Fibroblast of the aortic adventitia (primary cell): ENCODE measurements around the gene TBL1X. TPM values are rescaled to one million over a fixed set of nuclear protein-coding genes. Genes with fewer than 3 reads are reported as not detected.

Experiments used
- DNase-seq: peaks from one replicate; pipeline ENCODE4 v3.0.0-alpha.2; 2010; ENCODE audit warnings: low read depth
- H3K4me3 ChIP-seq: 2 replicates; pipeline ENCODE4 v1.5.1; 2011; ENCODE audit warnings: low read depth, mild to moderate bottlenecking, control low read depth, low read length, moderate library complexity
- total RNA-seq: library from RNA; depleted of rRNA; stranded (reverse); fragments of >200 nt; gene quantifications from 2 replicates; pipeline ENCODE4 v1.2.3, GENCODE V29; 2012; ENCODE audit warnings: low replicate concordance
- TF ChIP-seq, protein P1 (sequence below): IDR thresholded peaks from 2 replicates; pipeline ENCODE4 v1.5.1; 2011; ENCODE audit warnings: mild to moderate bottlenecking, low read length, control low read depth, inconsistent platforms; ENCODE audit not compliant: insufficient read depth

TBL1X gene
- total RNA-seq, 1 donor, result 15.6 TPM

DNA sequence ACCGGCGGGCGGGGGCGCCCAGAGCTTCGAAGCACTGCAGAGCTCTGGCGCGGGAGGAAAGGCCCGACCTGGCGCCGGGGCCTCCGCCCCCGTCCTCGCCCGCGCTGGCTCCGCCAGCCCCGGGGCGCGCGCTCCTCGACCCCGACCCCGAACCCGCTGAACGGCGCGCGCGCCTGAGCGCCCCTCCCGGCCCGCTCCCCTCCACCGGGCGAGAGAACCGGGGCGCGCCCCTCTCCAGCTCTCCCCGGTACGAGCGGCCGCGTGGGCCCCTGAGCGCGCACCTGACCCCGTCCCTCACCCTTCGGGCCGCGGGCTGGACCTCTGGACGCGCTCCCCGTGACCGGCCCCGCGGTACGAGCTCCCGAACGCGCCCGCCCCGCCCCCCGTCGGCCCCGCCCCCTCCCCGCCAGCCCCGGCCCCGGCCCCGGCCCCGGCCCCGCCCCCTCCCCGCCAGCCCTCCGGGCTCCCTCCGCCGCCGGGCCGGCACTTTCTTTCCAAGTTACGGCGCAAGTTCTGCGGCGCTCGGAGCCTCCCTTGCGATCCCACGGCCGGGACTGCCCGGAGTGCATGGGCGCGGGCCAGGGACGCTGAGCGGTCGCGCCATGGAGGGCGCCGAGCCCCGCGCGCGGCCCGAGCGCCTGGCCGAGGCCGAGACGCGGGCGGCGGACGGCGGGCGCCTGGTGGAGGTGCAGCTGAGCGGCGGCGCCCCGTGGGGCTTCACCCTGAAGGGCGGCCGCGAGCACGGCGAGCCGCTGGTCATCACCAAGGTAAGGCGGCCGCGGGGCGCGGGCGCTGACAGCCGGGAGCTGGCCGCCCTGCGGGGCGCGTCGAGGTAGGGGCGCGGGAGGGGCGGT lies 321.3 kb downstream of the TBL1X start, which contains the start of gene SHROOM2:
Gene SHROOM2, plus strand, starts transcription at position 486 of the 854 bp plus-strand sequence. Its CDS starts 117 bp downstream, at position 603.
- no peak within 1 kb of the TSS for H3K4me3 ChIP-seq
- DNase-seq, result no peak
- TF ChIP-seq, protein P1, sequence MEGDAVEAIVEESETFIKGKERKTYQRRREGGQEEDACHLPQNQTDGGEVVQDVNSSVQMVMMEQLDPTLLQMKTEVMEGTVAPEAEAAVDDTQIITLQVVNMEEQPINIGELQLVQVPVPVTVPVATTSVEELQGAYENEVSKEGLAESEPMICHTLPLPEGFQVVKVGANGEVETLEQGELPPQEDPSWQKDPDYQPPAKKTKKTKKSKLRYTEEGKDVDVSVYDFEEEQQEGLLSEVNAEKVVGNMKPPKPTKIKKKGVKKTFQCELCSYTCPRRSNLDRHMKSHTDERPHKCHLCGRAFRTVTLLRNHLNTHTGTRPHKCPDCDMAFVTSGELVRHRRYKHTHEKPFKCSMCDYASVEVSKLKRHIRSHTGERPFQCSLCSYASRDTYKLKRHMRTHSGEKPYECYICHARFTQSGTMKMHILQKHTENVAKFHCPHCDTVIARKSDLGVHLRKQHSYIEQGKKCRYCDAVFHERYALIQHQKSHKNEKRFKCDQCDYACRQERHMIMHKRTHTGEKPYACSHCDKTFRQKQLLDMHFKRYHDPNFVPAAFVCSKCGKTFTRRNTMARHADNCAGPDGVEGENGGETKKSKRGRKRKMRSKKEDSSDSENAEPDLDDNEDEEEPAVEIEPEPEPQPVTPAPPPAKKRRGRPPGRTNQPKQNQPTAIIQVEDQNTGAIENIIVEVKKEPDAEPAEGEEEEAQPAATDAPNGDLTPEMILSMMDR, result no peak

DNA sequence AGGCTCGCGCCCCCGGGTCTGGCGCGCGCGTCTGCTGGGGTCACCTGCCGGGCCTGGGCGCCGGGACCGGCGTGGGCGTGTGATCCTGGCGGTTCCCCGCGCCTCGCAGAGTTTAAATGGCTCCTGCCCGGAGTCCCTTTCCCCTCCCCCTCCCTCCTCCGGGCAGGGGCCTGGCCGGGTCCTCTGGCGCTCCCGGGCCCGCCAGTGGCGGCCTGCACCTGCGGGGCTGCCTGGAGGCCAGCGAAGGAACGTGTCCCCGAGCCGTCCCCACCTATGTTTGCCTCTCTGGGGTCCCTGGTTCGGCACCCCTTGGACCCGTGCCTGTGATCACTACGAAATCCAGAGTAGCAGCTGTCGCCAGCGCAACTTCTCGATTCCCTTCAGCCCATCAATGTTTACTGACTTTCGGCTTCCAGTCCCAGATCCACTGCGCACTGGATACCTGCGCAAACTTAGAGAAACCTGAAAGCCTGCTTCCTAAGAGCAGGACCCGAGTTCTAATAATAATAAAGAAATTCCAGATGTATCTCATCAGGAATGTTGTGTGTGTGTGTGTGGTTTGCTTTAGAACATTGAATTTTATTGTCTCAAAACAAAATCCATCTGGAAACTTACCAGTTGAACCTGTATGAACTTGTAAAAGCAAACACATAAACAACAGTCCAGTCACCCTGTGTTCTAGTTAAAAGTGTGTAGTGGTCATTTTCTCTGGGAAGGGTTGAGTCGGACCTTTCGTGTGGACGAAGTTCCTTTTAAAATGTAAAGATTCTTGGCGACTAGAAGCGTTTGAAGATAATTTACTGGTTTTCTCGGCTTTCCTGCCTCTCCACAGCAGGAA lies 322.2 kb downstream of the TBL1X start:
- DNase-seq, result no peak
- H3K4me3 ChIP-seq, result no peak overlapping the region

DNA sequence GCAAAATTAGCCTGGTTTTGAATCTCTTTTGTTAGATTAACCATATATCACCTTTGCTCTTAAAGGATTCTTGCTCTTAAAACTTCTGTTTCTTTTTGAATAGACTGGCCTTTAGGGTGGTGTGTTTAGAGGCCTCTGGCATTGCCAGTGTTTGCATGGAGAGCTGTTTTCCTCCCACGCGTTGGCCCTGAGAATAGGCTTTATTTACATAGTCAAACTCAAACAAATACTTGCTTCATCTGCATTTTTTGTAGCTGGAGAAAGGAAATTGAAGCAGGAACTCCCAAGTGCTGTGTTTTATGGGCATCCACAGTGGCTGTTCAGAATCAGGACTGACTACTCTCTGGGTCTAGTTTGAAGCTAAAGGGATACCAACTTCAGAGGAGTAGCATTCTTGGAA lies 324.1 kb downstream of the TBL1X start:
- TF ChIP-seq, protein P1, result no peak
- DNase-seq, result no peak
- H3K4me3 ChIP-seq, result no peak overlapping the region

More for the DNA sequence above, 322.2 kb downstream of the TBL1X start:
- TF ChIP-seq, protein P1, result no peak

DNA sequence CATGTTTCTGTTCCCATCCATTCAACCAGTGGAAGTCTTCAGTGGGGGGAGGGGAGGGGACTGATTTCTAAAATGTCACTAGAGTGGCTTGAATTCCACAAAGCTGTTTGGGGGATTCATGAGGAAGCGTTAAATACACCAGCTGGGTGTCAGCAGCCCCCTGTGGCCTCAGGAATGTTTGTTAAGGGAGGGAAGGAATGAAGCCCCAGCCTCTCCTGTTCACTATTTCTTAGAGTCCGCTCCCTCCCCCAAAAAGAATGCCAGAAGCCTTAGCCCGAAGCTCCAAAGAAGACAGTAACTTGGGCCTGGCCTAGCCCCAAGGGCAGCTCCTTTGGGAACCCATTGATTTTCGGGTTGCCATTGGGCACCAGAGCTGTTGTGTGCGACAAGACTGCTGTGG lies 324.7 kb downstream of the TBL1X start:
- no peak for DNase-seq
- TF ChIP-seq, protein P1, result no peak
- H3K4me3 ChIP-seq, result no peak overlapping the region
